HG02610 (cell line): ENCODE results near the gene RHOF.
"Not testable (repeated sequence)": the region's sequence is repeated elsewhere in the genome, so short reads cannot be mapped to it uniquely, and the experiment has no call there.

ENCODE experiments used
- ATAC-seq: cut with Tn5 transposase; IDR thresholded peaks from one replicate; pipeline ENCODE4 v1.9.1; 2021; ENCODE audit warnings: mild to moderate bottlenecking, moderate library complexity; ENCODE audit not compliant: unreplicated experiment

The RHOF gene

DNA sequence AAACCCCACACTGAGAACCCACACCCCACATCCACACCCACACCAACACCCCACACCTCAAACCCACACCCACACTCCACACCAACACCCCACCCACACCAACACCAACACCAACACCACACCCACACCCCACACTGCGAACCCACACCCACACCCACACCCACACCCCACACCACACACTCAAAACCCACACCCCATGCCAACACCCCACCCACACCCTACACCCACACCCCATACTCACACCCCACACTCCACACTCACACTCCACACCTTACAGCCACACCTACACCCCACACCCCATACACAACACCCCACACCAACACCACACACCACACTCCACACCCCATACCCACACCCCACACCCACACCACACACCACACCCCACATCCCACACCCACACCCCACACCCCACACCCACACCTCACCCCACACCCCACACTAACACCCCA, 43.0 kb downstream of the RHOF start:
- no peak for ATAC-seq

DNA sequence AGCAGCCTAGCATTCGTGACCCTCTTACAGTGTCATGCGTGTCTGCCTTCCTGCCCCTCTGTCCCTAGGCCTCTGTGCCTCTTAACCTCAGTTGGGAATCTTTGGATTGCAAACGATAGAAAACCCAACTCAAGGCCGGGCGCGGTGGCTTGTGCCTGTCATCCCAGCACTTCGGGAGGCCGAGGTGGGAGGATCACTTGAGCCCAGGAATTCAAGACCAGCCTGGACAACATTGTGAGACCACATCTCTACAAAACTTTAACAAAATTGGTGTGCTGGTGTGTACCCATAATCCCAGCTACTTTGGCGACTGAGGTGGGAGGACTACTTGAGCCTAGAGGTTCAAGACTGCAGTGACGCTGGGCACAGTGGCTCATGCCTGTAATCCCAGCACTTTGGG, 44.2 kb downstream of the RHOF start:
- ATAC-seq = no peak

DNA sequence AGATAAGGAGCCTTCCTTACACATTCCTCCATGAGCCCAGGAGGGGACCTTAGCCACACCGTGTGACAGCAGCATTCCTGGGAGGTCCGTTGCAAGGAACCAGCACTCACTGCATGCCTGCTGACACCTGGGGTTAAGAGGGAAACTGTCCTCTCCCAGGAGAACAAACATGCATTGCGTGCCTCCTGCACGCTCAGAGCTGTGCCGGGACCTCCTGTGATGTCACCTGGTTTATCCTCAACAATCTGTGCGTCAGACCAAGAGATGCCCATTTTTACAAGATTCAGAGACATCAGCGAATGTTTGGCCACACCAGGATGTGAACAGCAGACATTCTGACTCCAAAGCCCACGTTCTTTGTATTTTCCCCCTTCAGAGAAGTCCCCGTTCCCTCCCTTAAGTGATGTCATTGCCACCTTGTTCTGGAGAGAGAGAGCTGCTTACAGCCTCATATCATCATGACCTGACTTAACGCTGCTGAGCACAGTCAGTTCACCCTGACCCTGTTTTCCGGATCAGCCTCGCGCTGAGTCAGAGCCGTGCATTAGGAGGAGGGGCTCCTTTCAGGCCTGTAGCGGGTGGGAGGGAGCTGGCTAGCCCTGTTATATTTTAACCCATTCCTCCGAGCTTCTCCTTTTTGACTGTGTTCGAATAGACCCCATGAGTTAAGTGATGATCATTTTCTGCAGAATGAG, 44.8 kb downstream of the RHOF start:
- ATAC-seq = peak; percentile 76

DNA sequence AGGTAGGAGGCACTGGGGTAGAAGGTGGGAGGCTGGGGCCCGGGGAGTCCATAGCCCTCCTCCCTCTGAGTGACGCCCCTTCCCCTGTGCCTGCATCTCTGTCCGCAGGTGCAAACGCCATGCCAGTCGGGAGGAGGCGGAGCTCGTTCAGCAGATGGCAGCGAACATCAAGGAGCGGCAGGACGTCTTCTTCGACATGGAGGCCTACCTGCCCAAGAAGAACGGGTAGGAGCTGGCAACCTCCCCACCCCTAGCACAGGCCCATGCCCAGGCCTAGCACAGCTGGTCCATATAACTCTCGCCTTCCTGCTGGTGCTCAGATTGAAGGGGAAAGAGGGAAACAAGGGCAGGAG, 45.3 kb downstream of the RHOF start:
- ATAC-seq = no peak

DNA sequence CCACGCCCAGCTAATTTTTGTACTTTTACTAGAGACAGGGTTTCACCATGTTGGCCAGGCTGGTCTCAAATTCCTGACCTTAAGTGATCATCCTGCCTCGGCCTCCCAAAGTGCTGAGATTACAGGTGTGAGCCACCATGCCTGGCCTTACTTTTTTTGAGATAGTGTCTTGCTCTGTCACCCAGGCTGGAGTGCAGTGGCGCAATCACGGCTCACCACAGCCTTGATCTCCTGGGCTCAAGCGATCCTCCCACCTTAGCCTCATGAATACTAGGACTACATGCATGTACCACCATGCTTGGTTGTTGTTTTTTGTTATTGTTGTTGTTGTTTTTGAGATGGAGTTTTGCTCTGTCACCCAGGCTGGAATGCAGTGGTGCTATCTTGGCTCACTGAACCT, 47.9 kb downstream of the RHOF start:
- ATAC-seq = not testable (repeated sequence)

DNA sequence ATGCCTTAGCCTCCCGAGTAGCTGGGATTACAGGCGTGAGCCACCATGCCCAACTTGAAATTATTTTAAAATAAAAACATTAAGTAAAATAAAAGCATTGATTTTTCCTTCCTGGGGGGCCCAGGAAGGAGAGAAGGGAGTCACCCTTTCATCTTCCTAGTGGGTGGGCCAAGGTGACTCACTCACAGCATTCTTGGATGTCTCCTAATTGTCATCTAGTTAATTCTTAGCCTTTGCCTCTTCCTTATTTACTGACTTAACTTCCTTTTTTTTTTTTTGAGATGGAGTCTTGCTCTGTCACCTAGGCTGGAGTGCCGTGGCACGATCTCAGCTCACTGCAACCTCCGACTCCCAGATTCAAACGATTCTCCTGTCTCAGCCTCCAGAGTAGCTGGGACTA, 51.7 kb downstream of the RHOF start:
- ATAC-seq = no peak

DNA sequence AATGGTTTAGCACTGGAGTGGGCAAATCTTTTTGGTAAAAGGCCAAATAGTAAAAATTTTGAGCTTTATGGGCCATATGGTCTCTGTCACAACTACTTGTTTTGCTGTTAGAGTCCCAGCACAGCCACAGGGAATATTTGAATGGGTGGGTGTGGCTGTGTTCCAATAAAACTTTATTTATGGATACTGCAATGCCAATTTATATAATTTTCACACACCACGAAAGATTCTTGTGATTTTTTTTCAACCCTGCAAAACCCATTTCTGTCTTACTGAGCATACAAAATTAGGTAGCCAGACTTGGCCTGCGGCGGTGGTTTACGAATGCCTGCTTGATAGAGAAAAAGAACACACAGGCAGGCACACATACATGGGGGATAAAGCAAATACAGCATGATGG, 52.6 kb downstream of the RHOF start:
- no peak for ATAC-seq

DNA sequence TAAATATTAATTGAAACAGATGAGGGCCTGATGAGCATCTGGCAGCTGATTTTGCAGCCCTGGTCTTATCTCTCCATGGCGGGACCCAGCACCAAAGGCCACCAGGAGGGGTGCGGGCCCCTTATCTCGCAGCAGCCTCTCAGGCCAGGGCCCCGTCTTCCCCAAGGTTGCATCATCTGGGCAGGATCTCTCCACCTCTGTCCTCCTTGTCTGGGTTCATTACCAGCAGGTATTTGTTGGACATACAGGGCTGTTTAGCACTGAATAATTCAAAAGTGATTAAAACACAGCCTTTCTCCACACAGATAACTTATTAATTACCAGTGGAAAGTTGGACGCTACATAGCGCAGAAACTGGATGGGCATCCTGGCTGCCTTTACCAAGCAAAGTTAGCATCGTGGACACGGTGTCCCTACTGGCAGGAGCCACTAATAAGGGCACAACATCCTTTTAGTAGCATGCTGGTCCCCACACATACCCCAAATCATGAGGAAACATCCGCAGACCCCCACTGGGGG, 55.1 kb downstream of the RHOF start:
- ATAC-seq = no peak

DNA sequence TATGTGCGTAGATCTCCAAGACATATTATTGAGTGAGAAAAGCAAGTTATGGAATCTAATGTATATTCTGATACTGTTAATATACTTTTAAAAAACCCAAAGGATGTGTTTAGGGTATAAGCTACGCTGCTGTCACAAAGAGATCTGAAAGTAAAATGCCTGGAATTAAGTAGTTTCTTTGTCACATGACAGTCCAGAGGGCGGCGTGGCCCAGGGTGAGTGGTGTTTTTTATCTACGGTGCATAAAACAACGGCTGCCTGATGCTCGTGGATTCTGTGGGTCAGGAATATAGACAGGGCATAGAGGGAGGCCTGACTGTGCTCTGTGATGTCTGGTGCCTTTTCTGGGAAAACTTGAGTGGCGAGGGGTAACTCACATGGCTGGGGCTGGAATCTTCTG, 59.6 kb downstream of the RHOF start:
- ATAC-seq = no peak

DNA sequence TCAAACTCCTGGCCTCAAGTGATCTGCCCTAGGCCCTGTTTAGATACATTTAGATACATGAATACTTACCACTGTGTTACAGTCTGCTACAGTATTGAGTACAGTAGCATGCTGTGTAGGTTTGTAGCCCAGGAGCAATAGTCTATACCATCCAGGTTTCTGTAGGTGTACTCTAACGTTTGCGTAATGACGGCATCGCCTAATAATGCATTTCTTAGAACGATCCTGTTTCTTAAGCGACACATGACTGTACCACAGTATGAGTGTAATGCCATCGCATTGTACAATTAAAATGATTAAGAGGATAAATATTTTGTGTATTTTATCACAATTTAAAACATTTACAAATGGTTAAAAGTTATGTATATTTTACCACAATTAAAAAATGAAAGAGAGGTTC, 62.0 kb downstream of the RHOF start:
- no peak for ATAC-seq

DNA sequence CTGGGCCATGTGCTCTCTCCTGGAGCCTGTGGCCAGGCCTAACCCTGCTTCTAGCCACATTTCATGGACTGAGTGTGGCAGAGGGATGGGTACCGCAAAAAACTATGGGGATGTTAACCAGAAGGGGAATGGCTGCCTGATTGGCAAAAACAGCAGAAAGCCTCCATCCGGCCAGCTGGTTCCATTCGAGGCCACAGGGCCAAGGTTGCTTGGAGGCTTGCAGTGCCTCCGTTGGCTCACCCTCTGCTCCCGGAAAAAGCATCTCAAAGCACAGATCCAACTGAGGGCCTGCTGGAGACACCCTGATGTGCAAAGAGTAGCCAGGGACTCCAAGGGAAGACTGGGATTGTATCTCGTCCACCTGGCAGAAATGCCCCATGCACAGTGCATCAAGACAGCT, 64.5 kb downstream of the RHOF start:
- ATAC-seq = no peak
